Measurements from ENCODE around the gene ADAD2.
A peak's percentile ranks its signal among the peaks of the same experiment; 100 is the strongest.

ADAD2 gene

DNA sequence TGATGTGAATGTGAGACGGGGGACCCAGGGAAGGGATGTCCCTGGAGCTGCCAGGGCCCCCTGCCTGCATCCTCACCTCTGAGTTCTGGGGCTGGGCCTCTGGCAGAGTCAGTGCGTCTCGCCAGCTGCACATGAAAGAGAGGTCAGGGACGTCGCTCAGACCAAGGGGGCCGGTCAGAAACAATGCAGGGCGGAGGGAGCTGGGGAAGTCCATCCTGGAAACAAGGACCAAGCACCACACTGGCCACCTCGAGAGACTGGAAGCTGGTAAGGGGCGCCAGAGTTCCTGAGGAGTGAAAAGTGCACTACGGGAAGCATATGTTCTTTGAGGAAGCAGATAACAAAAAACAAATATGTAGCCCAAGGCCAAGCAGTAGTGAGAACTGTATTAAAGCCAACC, 6.2 kb upstream of the ADAD2 start:
- H3K4me3 ChIP-seq (ENCODE audit: low read length) = no peak overlapping the region
- H3K27ac ChIP-seq (ENCODE audit: low read depth, low read length) = no peak overlapping the region
- no peaks in the 10 kb centered on the region for H3K4me1 ChIP-seq (ENCODE audit: insufficient read depth, low read length)
- no peaks in the 10 kb centered on the region for H3K27me3 ChIP-seq (ENCODE audit: insufficient read depth, low read length)
- H3K36me3 ChIP-seq (ENCODE audit: insufficient read depth, low read length) = peaks cover 52% of the 10 kb centered on the region
- no peaks in the 10 kb centered on the region for H3K9me3 ChIP-seq (ENCODE audit: insufficient read depth, low read depth, low read length)
- 95% methylated on average over 10 of the region's 10 CpGs for WGBS
- H3K9ac ChIP-seq (ENCODE audit: low read depth, low read length) = no peak overlapping the region

DNA sequence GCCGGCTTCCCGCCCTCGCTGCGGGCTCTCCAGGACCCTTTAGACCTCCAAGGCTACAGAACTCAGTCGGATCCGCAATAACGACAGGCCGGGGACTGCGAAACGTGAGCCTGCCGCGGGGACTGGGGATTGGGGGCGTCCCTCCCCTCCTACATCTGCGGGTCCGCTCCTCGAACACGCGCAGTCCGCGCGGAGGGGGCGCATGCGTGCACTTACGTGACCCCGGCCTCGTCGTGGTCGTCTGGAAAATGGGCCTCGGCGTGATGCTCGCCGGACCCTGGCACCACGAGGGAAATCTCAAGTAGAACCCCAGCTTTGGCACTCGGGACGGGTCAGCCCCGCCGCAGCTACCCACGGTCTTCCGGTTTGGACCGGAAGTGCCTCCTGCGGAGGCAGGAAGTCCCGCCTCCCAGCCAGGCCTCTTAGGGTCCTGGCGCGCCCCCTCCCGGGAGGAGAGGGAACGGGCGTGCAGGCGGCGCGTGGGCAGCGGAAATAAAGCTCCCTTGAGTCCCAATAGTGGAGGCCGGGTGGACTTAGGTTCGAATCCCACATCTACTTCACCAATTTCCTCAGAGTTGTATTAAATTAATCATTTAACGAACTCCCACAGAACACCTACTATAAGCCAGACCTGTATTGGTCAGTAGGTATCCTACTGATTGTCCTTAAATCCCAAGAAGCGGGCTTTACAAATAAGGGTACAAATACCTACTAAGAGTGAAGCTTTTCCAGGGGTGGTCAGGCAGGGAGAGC, 4.1 kb upstream of the ADAD2 start, which contains the start of gene TAF1C:
Gene TAF1C (minus strand): TSS at position 373 of the 753 bp plus-strand sequence. CDS start 2,069 bp downstream, outside the sequence.
- Histone ChIP-seq H3K36me3 (ENCODE audit: insufficient read depth, low read length) (peaks cover 33% of the 10 kb centered on the region), H3K27ac (ENCODE audit: low read depth, low read length) (peak within 1 kb of the TSS; percentile 37; the same call in 1 of the 2 replicates), H3K9me3 (ENCODE audit: insufficient read depth, low read depth, low read length) (no peaks in the 10 kb centered on the region), H3K9ac (ENCODE audit: low read depth, low read length) (peak within 1 kb of the TSS; percentile 82), H3K4me3 (ENCODE audit: low read length) (peak within 1 kb of the TSS; percentile 91), H3K4me1 (ENCODE audit: insufficient read depth, low read length) (no peaks in the 10 kb centered on the region), H3K27me3 (ENCODE audit: insufficient read depth, low read length) (no peaks in the 10 kb centered on the region)
- WGBS = 3% methylated on average over 55 of the region's 55 CpGs

DNA sequence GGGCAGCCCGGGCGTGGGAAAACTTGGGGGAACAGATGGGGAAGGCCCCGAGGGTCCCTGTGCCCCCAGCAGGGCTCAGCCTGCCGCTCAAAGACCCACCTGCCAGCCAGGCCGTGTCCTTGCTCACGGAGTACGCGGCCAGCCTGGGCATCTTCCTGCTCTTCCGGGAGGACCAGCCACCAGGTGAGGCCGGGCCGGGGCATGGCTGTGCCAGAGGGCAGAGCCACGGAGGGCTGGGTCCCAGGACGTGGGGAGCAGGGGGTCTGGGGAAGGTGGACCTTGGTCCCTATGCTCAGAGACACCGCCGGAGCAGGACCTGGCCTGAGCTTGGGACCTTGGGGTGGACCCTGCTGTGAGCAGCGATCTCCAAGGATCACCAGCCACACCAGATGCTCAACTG, 509 bp downstream of the ADAD2 start:
- H3K9me3 ChIP-seq (ENCODE audit: insufficient read depth, low read depth, low read length) = no peaks in the 10 kb centered on the region
- no peaks in the 10 kb centered on the region for H3K27me3 ChIP-seq (ENCODE audit: insufficient read depth, low read length)
- no peaks in the 10 kb centered on the region for H3K4me1 ChIP-seq (ENCODE audit: insufficient read depth, low read length)
- 95% methylated on average over 16 of the region's 16 CpGs for WGBS
- H3K4me3 ChIP-seq (ENCODE audit: low read length) = no peak overlapping the region
- no peak overlapping the region for H3K27ac ChIP-seq (ENCODE audit: low read depth, low read length)
- H3K36me3 ChIP-seq (ENCODE audit: insufficient read depth, low read length) = no peaks in the 10 kb centered on the region
- H3K9ac ChIP-seq (ENCODE audit: low read depth, low read length) = no peak overlapping the region

DNA sequence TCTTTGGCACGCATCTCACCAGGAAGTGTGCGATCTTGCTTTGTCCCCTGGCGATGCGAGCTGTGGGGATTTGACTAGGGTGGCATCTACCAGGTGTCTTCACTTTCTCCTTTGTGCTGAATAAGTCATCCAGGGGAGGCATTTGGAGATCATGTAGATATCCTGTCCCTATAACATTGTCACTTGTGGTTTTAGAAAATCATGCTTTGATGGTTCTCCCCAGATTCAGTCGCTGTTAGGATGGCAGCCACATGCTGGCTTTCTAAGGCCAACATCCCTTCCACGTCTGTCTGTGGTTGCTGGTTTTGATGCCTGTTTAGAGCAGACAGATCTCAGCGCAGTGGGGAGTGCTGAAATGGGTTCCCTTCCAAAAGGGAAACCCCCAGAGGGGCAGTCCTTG, 2.5 kb downstream of the ADAD2 start:
- Histone ChIP-seq H3K36me3 (ENCODE audit: insufficient read depth, low read length) (no peaks in the 10 kb centered on the region), H3K4me3 (ENCODE audit: low read length) (no peak overlapping the region), H3K27me3 (ENCODE audit: insufficient read depth, low read length) (no peaks in the 10 kb centered on the region), H3K9ac (ENCODE audit: low read depth, low read length) (no peak overlapping the region), H3K27ac (ENCODE audit: low read depth, low read length) (no peak overlapping the region), H3K9me3 (ENCODE audit: insufficient read depth, low read depth, low read length) (no peaks in the 10 kb centered on the region), H3K4me1 (ENCODE audit: insufficient read depth, low read length) (no peaks in the 10 kb centered on the region)
- 90% methylated on average over 7 of the region's 7 CpGs for WGBS

DNA sequence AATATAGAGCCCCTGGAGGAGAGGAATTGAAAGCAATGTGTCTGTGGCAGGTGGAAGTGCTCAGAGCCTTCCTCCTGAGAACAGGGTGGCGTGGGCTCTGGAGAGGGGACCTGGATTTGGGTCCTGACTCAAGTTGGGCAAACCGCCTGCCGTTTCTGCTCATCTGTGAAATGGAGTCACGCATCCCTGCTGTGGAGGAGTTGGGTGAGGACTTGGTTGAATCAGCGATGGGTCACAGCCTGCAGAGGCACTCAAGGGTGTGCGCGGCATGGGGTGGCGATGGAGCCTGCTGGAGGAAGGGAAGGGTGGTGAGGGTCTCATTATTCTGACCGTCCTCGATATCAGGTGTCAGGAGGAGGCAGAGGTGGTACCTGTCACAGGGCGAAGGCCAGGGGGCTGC, 3.1 kb downstream of the ADAD2 start:
- no peaks in the 10 kb centered on the region for H3K4me1 ChIP-seq (ENCODE audit: insufficient read depth, low read length)
- no peak overlapping the region for H3K27ac ChIP-seq (ENCODE audit: low read depth, low read length)
- no peak overlapping the region for H3K4me3 ChIP-seq (ENCODE audit: low read length)
- WGBS = 92% methylated on average over 11 of the region's 11 CpGs
- H3K27me3 ChIP-seq (ENCODE audit: insufficient read depth, low read length) = no peaks in the 10 kb centered on the region
- H3K9ac ChIP-seq (ENCODE audit: low read depth, low read length) = no peak overlapping the region
- H3K9me3 ChIP-seq (ENCODE audit: insufficient read depth, low read depth, low read length) = no peaks in the 10 kb centered on the region
- H3K36me3 ChIP-seq (ENCODE audit: insufficient read depth, low read length) = no peaks in the 10 kb centered on the region

DNA sequence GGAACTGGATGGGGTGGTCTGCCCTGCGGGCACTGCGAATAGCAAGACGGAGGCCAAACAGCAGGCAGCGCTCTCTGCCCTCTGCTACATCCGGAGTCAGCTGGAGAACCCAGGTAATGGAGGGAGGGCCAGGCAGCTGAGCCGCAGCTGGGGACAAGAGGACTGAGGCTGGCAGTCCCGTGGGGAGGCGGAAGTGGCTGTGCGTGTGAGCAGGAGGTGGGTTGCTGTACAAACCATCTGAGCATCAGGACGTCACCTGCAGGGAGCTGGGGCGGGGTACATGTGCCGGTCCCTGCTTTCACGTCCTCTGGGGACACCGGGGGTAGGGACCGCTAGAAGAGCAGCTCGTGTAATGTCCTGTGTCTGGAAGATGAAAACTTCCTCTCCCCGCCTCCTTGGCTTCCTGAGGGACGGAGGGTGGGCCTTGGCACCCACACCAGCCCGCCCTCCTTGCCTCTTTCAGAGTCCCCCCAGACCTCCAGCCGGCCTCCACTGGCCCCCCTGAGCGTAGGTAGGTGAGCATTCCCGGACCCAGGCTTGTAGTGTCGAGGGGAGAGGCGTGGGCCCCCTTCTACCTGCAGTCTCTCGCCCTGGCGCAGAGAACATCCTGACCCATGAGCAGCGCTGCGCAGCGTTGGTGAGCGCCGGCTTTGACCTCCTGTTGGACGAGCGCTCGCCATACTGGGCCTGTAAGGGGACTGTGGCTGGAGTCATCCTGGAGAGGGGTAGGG, 3.7 kb downstream of the ADAD2 start:
- Histone ChIP-seq H3K4me3 (ENCODE audit: low read length) (no peak overlapping the region), H3K36me3 (ENCODE audit: insufficient read depth, low read length) (no peaks in the 10 kb centered on the region), H3K4me1 (ENCODE audit: insufficient read depth, low read length) (no peaks in the 10 kb centered on the region), H3K9me3 (ENCODE audit: insufficient read depth, low read depth, low read length) (no peaks in the 10 kb centered on the region), H3K27ac (ENCODE audit: low read depth, low read length) (no peak overlapping the region), H3K27me3 (ENCODE audit: insufficient read depth, low read length) (no peaks in the 10 kb centered on the region), H3K9ac (ENCODE audit: low read depth, low read length) (no peak overlapping the region)
- WGBS = 83% methylated on average over 34 of the region's 34 CpGs

DNA sequence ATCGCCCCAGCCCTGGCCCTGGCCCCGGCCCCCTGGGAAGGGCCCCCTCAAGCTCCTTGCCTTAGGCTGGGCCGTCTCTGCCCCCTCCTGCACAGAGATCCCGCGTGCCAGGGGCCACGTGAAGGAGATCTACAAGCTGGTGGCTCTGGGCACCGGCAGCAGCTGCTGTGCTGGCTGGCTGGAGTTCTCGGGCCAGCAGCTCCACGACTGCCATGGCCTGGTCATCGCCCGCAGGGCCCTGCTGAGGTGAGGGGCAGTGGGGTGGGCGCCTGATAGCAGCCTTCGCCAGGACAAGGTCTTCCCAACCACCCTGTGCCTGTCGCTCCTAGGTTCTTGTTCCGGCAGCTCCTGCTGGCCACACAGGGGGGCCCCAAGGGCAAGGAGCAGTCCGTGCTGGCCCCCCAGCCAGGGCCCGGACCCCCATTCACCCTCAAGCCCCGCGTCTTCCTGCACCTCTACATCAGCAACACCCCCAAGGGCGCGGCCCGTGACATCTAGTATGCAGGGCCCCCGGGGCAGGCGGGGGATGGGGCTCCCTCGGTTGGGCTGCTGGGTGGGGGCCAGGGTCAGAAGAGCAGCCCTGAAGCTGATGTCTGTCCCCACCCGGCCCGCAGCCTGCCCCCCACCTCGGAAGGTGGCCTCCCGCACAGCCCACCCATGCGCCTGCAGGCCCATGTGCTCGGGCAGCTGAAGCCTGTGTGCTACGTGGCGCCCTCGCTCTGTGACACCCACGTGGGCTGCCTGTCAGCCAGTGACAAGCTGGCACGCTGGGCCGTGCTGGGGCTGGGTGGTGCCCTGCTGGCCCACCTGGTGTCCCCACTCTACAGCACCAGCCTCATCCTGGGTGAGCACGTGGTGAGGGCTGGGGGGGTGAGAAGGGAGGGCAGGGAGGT, 4.5 kb downstream of the ADAD2 start:
- H3K9me3 ChIP-seq (ENCODE audit: insufficient read depth, low read depth, low read length) = no peaks in the 10 kb centered on the region
- no peak overlapping the region for H3K9ac ChIP-seq (ENCODE audit: low read depth, low read length)
- no peak overlapping the region for H3K4me3 ChIP-seq (ENCODE audit: low read length)
- 89% methylated on average over 38 of the region's 38 CpGs for WGBS
- H3K27me3 ChIP-seq (ENCODE audit: insufficient read depth, low read length) = no peaks in the 10 kb centered on the region
- no peak overlapping the region for H3K27ac ChIP-seq (ENCODE audit: low read depth, low read length)
- H3K36me3 ChIP-seq (ENCODE audit: insufficient read depth, low read length) = no peaks in the 10 kb centered on the region
- H3K4me1 ChIP-seq (ENCODE audit: insufficient read depth, low read length) = no peaks in the 10 kb centered on the region

DNA sequence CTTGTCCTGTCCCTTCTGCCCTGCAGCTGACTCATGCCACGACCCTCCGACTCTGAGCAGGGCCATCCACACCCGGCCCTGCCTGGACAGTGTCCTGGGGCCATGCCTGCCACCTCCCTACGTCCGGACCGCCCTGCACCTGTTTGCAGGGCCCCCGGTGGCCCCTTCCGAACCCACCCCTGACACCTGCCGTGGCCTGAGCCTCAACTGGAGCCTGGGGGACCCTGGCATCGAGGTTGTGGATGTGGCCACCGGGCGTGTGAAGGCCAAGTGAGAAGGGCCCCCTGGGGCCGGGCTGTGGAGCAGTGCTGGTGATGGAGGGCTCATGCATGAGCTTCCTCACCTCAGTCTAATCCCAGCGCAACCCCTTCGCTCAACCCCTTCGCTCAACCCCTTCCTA, 5.1 kb downstream of the ADAD2 start:
- no peak overlapping the region for H3K4me3 ChIP-seq (ENCODE audit: low read length)
- H3K9me3 ChIP-seq (ENCODE audit: insufficient read depth, low read depth, low read length) = no peaks in the 10 kb centered on the region
- WGBS = 93% methylated on average over 16 of the region's 16 CpGs
- no peaks in the 10 kb centered on the region for H3K36me3 ChIP-seq (ENCODE audit: insufficient read depth, low read length)
- no peaks in the 10 kb centered on the region for H3K4me1 ChIP-seq (ENCODE audit: insufficient read depth, low read length)
- no peak overlapping the region for H3K27ac ChIP-seq (ENCODE audit: low read depth, low read length)
- H3K27me3 ChIP-seq (ENCODE audit: insufficient read depth, low read length) = no peaks in the 10 kb centered on the region
- no peak overlapping the region for H3K9ac ChIP-seq (ENCODE audit: low read depth, low read length)

DNA sequence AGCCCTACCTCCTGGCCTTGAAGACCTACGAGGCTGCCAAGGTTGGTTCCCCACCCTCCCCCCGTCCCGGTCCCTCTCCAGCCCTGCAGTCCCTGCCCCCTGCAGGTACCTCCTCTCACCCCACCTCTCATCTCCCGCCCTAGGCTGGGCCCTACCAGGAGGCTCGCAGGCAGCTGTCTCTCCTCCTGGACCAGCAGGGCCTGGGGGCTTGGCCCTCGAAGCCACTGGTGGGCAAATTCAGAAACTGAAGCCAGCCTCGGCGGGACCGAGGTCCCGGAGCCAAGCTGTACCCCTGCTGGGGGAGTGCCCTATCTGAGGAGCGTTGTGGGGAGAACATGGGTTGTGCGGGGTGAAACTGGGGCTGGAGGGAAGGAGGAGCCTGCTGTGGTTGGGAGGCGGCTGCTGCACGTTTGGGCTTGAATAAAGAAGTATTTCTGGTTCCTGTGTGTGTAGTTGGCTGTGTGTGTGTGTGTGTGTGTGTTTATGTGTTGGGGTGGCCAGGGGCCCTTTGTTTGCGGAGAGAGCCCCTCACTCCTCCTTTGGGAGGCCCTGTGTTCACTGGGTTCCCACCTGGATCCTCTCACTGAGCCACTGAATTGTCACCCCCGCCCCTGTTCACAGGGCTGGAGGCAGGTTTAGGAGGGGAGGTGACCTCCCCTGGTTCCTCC, 5.9 kb downstream of the ADAD2 start:
- 72% methylated on average over 16 of the region's 16 CpGs for WGBS
- no peak overlapping the region for H3K4me3 ChIP-seq (ENCODE audit: low read length)
- H3K9ac ChIP-seq (ENCODE audit: low read depth, low read length) = no peak overlapping the region
- H3K9me3 ChIP-seq (ENCODE audit: insufficient read depth, low read depth, low read length) = no peaks in the 10 kb centered on the region
- no peaks in the 10 kb centered on the region for H3K36me3 ChIP-seq (ENCODE audit: insufficient read depth, low read length)
- H3K27me3 ChIP-seq (ENCODE audit: insufficient read depth, low read length) = no peaks in the 10 kb centered on the region
- H3K4me1 ChIP-seq (ENCODE audit: insufficient read depth, low read length) = no peaks in the 10 kb centered on the region
- H3K27ac ChIP-seq (ENCODE audit: low read depth, low read length) = no peak overlapping the region

DNA sequence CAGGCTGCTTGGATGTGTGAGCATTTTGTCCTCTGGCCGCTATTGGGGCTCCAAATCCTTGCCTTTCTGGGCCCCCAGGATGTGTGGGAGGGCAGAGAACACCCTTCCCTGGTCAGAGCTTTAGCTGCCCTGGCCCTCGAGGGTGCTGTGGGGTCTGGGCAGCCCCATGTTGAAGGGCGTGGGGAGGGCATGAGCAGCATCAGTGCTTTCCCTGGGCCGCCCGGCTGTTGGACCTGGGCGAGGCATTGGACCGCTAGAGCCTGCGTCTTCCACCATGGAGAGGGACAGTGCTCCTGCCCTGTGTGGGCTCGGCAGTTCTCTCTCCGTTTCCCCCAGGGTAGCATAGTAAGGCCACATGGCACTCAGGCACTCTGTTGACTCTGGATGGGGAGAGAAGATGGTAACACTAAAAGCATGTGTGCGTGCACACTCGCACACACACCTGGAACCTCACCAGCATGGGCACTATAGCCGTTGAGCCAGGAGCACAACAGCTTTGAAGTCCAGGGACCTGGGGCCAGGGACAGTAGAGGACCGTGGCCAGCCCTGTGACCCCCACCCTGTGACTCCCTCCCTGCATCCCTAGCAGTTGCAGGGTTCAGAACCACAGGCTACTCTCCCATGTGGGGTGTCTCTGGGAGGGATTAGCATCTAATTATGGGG, 6.6 kb downstream of the ADAD2 start:
- no peaks in the 10 kb centered on the region for H3K9me3 ChIP-seq (ENCODE audit: insufficient read depth, low read depth, low read length)
- WGBS = 95% methylated on average over 14 of the region's 14 CpGs
- H3K4me3 ChIP-seq (ENCODE audit: low read length) = no peak overlapping the region
- H3K27me3 ChIP-seq (ENCODE audit: insufficient read depth, low read length) = no peaks in the 10 kb centered on the region
- no peak overlapping the region for H3K9ac ChIP-seq (ENCODE audit: low read depth, low read length)
- no peaks in the 10 kb centered on the region for H3K36me3 ChIP-seq (ENCODE audit: insufficient read depth, low read length)
- H3K4me1 ChIP-seq (ENCODE audit: insufficient read depth, low read length) = no peaks in the 10 kb centered on the region
- no peak overlapping the region for H3K27ac ChIP-seq (ENCODE audit: low read depth, low read length)

All from HUES64 (cell line).